ENCODE results near the gene FAM184A.
"Not testable (repeated sequence)": the region's sequence is repeated elsewhere in the genome, so short reads cannot be mapped to it uniquely, and the experiment has no call there.

The FAM184A gene

GRCh38 chr6:119006974-119007373 lies 71.5 kb downstream of the FAM184A start:
- no peak for DNase-seq

- DNase-seq, result no peak
Measured at GRCh38 chr6:119002069-119002468, 76.4 kb downstream of the FAM184A start.

- DNase-seq, result no peak
Measured at GRCh38 chr6:118999494-119000040, 78.9 kb downstream of the FAM184A start.

GRCh38 chr6:118997426-118997825 lies 81.0 kb downstream of the FAM184A start:
- not testable (repeated sequence) for DNase-seq

GRCh38 chr6:118996289-118996820 lies 82.1 kb downstream of the FAM184A start:
- DNase-seq, result no peak

GRCh38 chr6:118993803-118994251 lies 84.6 kb downstream of the FAM184A start:
- DNase-seq, result no peak

- DNase-seq, result no peak
Measured at GRCh38 chr6:118993358-118993757, 85.1 kb downstream of the FAM184A start.

GRCh38 chr6:118992186-118992795 lies 86.2 kb downstream of the FAM184A start:
- DNase-seq, result no peak

GRCh38 chr6:118986312-118986711 lies 92.2 kb downstream of the FAM184A start:
- no peak for DNase-seq

GRCh38 chr6:118985123-118985830 lies 93.2 kb downstream of the FAM184A start:
- no peak for DNase-seq

GRCh38 chr6:118984342-118984741 lies 94.1 kb downstream of the FAM184A start:
- DNase-seq, result no peak

GRCh38 chr6:118982575-118982911 lies 95.9 kb downstream of the FAM184A start:
- DNase-seq, result no peak

GRCh38 chr6:118981884-118982574 lies 96.4 kb downstream of the FAM184A start:
- no peak for DNase-seq

- no peak for DNase-seq
Measured at GRCh38 chr6:118980063-118980462, 98.4 kb downstream of the FAM184A start.

GRCh38 chr6:118974790-118975189 lies 103.7 kb downstream of the FAM184A start:
- no peak for DNase-seq

- no peak for DNase-seq
Measured at GRCh38 chr6:118971682-118972081, 106.8 kb downstream of the FAM184A start.

- DNase-seq, result no peak
Measured at GRCh38 chr6:118970866-118971265, 107.6 kb downstream of the FAM184A start.

- no peak for DNase-seq
Measured at GRCh38 chr6:118968416-118968815, 110.0 kb downstream of the FAM184A start.

GRCh38 chr6:118967239-118967638 lies 111.2 kb downstream of the FAM184A start:
- no peak for DNase-seq

- DNase-seq, result no peak
Measured at GRCh38 chr6:118965843-118966370, 112.6 kb downstream of the FAM184A start.

GRCh38 chr6:118965371-118965770 lies 113.1 kb downstream of the FAM184A start:
- DNase-seq, result no peak

GRCh38 chr6:118963003-118963402 lies 115.5 kb downstream of the FAM184A start:
- no peak for DNase-seq

GRCh38 chr6:118959903-118960302 lies 118.6 kb downstream of the FAM184A start:
- no peak for DNase-seq
